HepG2 (cell line): Measurements from ENCODE around the gene INHBA. TPM values are rescaled to one million over a fixed set of nuclear protein-coding genes. Genes with fewer than 3 reads are reported as not detected.

Experiments
- ATAC-seq: fragments of 200-7000 bp; cut with Tn5 transposase; 3 replicates; pipeline ENCODE4 v1.9.1; 2020; ENCODE audit warnings: mild to moderate bottlenecking, moderate library complexity
- BruUV-seq: library from RNA; stranded (reverse); fragments of 400-500 nt; replicated peaks from 2 replicates; lab custom pipeline; 2021; lab: Mats Ljungman, UMichigan
- CTCF ChIA-PET: fragments of 300-600 bp; formaldehyde crosslinking; extraction: SDS; loops from one replicate; lab custom pipeline; 2021; ENCODE audit warnings: low total read pairs, inconsistent platforms, low intra/inter-chr PET ratio; lab: Yijun Ruan, JAX
- POLR2A ChIA-PET: fragments of 350-600 bp; sonication (Branson Sonifier 250); formaldehyde crosslinking; loops from one replicate; lab custom pipeline; 2020; ENCODE audit warnings: antibody characterized with exemption, inconsistent platforms; lab: Yijun Ruan, JAX
- DNase-seq: peaks from one replicate; pipeline ENCODE4 v3.0.0-alpha.2; 2015; ENCODE audit warnings: low spot score
- FAIRE-seq: peaks from 3 replicates; lab custom pipeline; 2011; peaks lifted over from hg19 to GRCh38; lab: Jason Lieb, UNC
- H2AFZ ChIP-seq: one replicate; pipeline ENCODE4 v1.6.1; 2011; ENCODE audit warnings: low read length, inconsistent platforms
- H3K27ac ChIP-seq: fragments of 300-600 bp; 3 replicates; pipeline ENCODE4 v1.8.0; 2011; ENCODE audit warnings: mixed run types, mild to moderate bottlenecking, mixed read lengths, low read length, inconsistent platforms; ENCODE audit not compliant: insufficient read depth; ENCODE audit errors: extremely low read length
- H3K27me3 ChIP-seq, 2 experiments: fragments of 200-600 bp in 1 of 2; 2 replicates in 1 of 2; 3 replicates in 1 of 2; pipeline versions ENCODE4 v1.6.0 to v1.8.0; 2011; ENCODE audit warnings: low read length in 2 of 2, mild to moderate bottlenecking in 2 of 2, moderate library complexity in 2 of 2, inconsistent platforms in 1 of 2; ENCODE audit not compliant: insufficient read depth in 2 of 2, control insufficient read depth in 1 of 2
- H3K36me3 ChIP-seq, 2 experiments: fragments of 200-600 bp in 1 of 2; replicated peaks in 1 of 2; 2 replicates in 1 of 2; 3 replicates in 1 of 2; pipeline versions ENCODE4 v1.5.1 to v1.8.0; 2011; ENCODE audit warnings: low read length in 2 of 2, inconsistent platforms in 1 of 2; ENCODE audit not compliant: insufficient read depth in 2 of 2, control insufficient read depth in 1 of 2
- H3K4me1 ChIP-seq: 2 replicates; pipeline ENCODE4 v1.5.1; 2012; ENCODE audit warnings: low read length, inconsistent platforms; ENCODE audit not compliant: insufficient read depth
- H3K4me2 ChIP-seq: 2 replicates; pipeline ENCODE4 v1.6.0; 2011; ENCODE audit warnings: low read depth, low read length, inconsistent platforms
- H3K4me3 ChIP-seq, 3 experiments: fragments of 200-600 bp in 1 of 3; sonication (generic), shearing (Covaris generic) in 1 of 3; replicated peaks in 1 of 3; 2 replicates each; pipeline ENCODE4 v1.5.1; 2011 to 2016; ENCODE audit warnings: low read length in 3 of 3, inconsistent platforms in 2 of 3, low read depth in 2 of 3, mild to moderate bottlenecking in 2 of 3, control low read depth in 1 of 3, mixed read lengths in 1 of 3; ENCODE audit not compliant: insufficient read depth in 1 of 3
- H3K79me2 ChIP-seq: one replicate; pipeline ENCODE4 v1.6.1; 2011; ENCODE audit warnings: low read length, inconsistent platforms; ENCODE audit not compliant: insufficient read depth
- H3K9ac ChIP-seq: 2 replicates; pipeline ENCODE4 v1.6.0; 2011; ENCODE audit warnings: mild to moderate bottlenecking, low read depth, low read length, inconsistent platforms; ENCODE audit not compliant: insufficient read depth
- H3K9me3 ChIP-seq: 2 replicates; pipeline ENCODE4 v1.5.1; 2012; ENCODE audit warnings: mild to moderate bottlenecking, low read length
- H4K20me1 ChIP-seq: 2 replicates; pipeline ENCODE4 v1.6.0; 2011; ENCODE audit warnings: inconsistent platforms, mild to moderate bottlenecking, low read length, moderate library complexity; ENCODE audit not compliant: insufficient read depth
- ETV6 ChIP-seq: sonication (generic); formaldehyde crosslinking; conservative IDR thresholded peaks from 2 replicates; pipeline ENCODE4 v1.4.0; 2020; ENCODE audit warnings: missing genetic modification reagents
- RBM22 ChIP-seq: fragments of 200-400 bp; formaldehyde crosslinking; optimal IDR thresholded peaks from 2 replicates; pipeline ENCODE3; 2017; ENCODE audit warnings: mild to moderate bottlenecking, low read length, moderate library complexity
- SMARCE1 ChIP-seq: fragments of 450-650 bp; IDR thresholded peaks from 2 replicates; pipeline ENCODE4 v1.6.1; 2017; ENCODE audit warnings: borderline replicate concordance
- ZNF235 ChIP-seq: sonication (generic); formaldehyde crosslinking; IDR thresholded peaks from 2 replicates; pipeline ENCODE4 v1.8.1; 2023; ENCODE audit warnings: mild to moderate bottlenecking, missing genetic modification reagents, borderline replicate concordance
- ZNF577 ChIP-seq: sonication (generic); formaldehyde crosslinking; IDR thresholded peaks from 2 replicates; pipeline ENCODE4 v1.4.0; 2020; ENCODE audit warnings: mild to moderate bottlenecking, low read depth, missing genetic modification reagents, borderline replicate concordance
- ZNF652 ChIP-seq: IDR thresholded peaks from 2 replicates; pipeline ENCODE4 v1.6.1; 2016; ENCODE audit warnings: low read depth, borderline replicate concordance
- WGBS: methylation state at CpG from one replicate; pipeline ENCODE4 v1.1.6; 2017; ENCODE audit warnings: low lambda C conversion rate; 5-methylcytosine and 5-hydroxymethylcytosine counted together
- in situ Hi-C: cut with HindIII; loops from 2 replicates; pipeline ENCODE4 v1.10.0; 2017; ENCODE audit warnings: low pct_unique_long_range_greater_than_20kb; ENCODE audit not compliant: extremely low pct_ligation_motif_present
- intact Hi-C: fragments of 100-400 bp; cut with micrococcal nuclease; formaldehyde crosslinking; loops from one replicate; pipeline ENCODE4 v1.10.0; 2022; ENCODE audit not compliant: unreplicated experiment
- polyA plus RNA-seq, 8 experiments: library from polyadenylated mRNA; depleted of rRNA in 3 of 8; stranded (reverse) in 7 of 8; unstranded in 1 of 8; fragments of >200 nt; fragmentation: Illumina TruSeq in 4 of 8; extraction: Trizol in 4 of 8; gene quantifications; 2 replicates each; pipeline versions ENCODE4 v1.2.1 to v1.2.3, GENCODE V29; 2011 to 2016; ENCODE audit warnings: low read depth in 4 of 8, missing spikeins in 1 of 8, mixed read lengths in 1 of 8; ENCODE audit not compliant: insufficient read depth in 1 of 8
- total RNA-seq, 5 experiments: library from RNA; depleted of rRNA; stranded (reverse); fragments of >200 nt; fragmentation: Illumina TruSeq; extraction: Trizol; gene quantifications; 2 replicates each; pipeline ENCODE4 v1.2.3, GENCODE V29; 2016; ENCODE audit warnings: low read depth in 1 of 5
- TF ChIP-seq, protein P1 (sequence below): sonication (generic); formaldehyde crosslinking; IDR thresholded peaks from 2 replicates; pipeline ENCODE4 v1.9.0; 2022; ENCODE audit warnings: low read depth, missing genetic modification reagents
- TF ChIP-seq, protein P2 (sequence below): sonication (generic); formaldehyde crosslinking; conservative IDR thresholded peaks from 2 replicates; pipeline ENCODE4 v1.8.0; 2022; ENCODE audit warnings: low read depth, missing genetic modification reagents

Gene INHBA
- total and polyA plus RNA-seq, 2 of the 13 experiments (the other 11 are each of a cell fraction or from before 2014, with no cell fraction given) = not detected

DNA sequence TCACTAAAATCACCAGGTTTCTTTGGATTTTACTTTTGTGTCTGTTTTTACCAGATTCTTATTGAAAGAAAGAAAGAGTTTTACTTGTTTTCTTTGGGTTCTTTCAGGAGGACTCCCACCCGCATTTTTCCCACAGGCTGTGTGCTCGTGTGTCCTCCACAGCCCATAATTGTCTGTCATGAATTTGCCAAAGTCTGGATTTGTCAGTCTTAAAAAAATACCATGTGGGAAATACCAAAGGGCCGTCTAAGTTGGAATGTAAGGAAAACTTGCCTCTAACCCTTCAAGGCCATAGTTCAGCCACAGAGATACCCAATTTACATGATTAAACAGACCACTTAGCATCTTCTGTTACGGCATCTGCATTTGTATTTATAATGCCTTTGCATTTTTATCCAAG, 41.3 kb upstream of the INHBA start (continued):
- TF ChIP-seq, protein P1, sequence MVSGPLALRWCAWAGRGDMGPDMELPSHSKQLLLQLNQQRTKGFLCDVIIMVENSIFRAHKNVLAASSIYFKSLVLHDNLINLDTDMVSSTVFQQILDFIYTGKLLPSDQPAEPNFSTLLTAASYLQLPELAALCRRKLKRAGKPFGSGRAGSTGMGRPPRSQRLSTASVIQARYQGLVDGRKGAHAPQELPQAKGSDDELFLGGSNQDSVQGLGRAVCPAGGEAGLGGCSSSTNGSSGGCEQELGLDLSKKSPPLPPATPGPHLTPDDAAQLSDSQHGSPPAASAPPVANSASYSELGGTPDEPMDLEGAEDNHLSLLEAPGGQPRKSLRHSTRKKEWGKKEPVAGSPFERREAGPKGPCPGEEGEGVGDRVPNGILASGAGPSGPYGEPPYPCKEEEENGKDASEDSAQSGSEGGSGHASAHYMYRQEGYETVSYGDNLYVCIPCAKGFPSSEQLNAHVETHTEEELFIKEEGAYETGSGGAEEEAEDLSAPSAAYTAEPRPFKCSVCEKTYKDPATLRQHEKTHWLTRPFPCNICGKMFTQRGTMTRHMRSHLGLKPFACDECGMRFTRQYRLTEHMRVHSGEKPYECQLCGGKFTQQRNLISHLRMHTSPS = no peak
- TF ChIP-seq, protein P2, sequence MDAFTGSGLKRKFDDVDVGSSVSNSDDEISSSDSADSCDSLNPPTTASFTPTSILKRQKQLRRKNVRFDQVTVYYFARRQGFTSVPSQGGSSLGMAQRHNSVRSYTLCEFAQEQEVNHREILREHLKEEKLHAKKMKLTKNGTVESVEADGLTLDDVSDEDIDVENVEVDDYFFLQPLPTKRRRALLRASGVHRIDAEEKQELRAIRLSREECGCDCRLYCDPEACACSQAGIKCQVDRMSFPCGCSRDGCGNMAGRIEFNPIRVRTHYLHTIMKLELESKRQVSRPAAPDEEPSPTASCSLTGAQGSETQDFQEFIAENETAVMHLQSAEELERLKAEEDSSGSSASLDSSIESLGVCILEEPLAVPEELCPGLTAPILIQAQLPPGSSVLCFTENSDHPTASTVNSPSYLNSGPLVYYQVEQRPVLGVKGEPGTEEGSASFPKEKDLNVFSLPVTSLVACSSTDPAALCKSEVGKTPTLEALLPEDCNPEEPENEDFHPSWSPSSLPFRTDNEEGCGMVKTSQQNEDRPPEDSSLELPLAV (CRISPR knock-in tag) = no peak

DNA sequence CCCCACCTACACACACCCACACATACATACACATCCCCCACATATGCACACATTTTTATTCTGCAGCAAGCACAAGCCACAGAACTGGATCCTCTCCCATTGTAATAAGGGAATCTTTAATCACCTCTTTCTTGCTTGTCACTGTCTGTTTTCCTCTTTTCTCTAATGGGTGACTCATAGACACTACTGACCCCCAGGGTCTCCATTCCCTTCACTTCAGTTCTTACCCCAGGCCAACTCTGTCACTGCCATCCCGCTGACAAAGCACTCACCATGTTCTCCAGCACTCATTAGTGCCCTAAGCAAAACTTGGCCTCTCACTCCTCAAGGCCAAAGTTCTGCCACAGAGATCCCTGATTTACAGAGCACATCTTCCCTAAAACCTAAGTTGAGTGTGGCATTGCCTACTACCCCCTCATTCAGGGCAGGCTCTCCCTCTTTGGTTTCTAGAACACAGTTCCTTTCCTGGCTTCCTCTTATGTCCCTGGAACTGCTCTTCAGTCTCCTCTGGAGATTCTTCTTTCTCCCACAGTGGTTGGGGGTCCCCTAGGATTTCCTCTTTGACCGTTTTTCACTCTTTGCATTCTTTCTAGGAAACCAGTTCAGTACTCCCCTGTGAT, 39.6 kb upstream of the INHBA start:
- Histone ChIP-seq H3K9me3 (peaks cover 65% of the 10 kb centered on the region), H3K79me2 (no peaks in the 10 kb centered on the region), H3K4me3 (no peak overlapping the region), H2AFZ (no peak overlapping the region), H3K36me3 (no peaks in the 10 kb centered on the region), H3K27me3 (no peaks in the 10 kb centered on the region), H3K27ac (no peak overlapping the region), H3K4me1 (no peaks in the 10 kb centered on the region), H3K9ac (no peak overlapping the region), H3K4me2 (no peak overlapping the region), H4K20me1 (no peaks in the 10 kb centered on the region)
- in situ Hi-C loops (no loop called here), intact Hi-C loops (no loop called here)
- DNase-seq (no peak), ATAC-seq (no peak), FAIRE-seq (no peak)
- POLR2A ChIA-PET = no interaction called here
- TF ChIP-seq ZNF577 = no peak
- TF ChIP-seq ZNF652 = no peak
- no peak for TF ChIP-seq ZNF235 (CRISPR knock-in tag)
- no peak for TF ChIP-seq RBM22
- TF ChIP-seq ETV6 (CRISPR knock-in tag) = no peak
- TF ChIP-seq SMARCE1 = no peak
- CTCF ChIA-PET = no interaction called here
- no TSS peak for BruUV-seq
- 2% methylated on average over 2 of the region's 2 CpGs for WGBS
